GM20000 (cell line): Measurements from ENCODE around the gene SEL1L3.

Experiments used
- DNase-seq: peaks from one replicate; pipeline ENCODE4 v3.0.0; 2012; ENCODE audit warnings: low spot score
- TF ChIP-seq, protein P1 (sequence below): IDR thresholded peaks from 2 replicates; pipeline ENCODE4 v1.5.1; 2012; ENCODE audit warnings: mild to moderate bottlenecking, control low read depth; ENCODE audit errors: extremely low read depth, missing control alignments

SEL1L3 gene

DNA sequence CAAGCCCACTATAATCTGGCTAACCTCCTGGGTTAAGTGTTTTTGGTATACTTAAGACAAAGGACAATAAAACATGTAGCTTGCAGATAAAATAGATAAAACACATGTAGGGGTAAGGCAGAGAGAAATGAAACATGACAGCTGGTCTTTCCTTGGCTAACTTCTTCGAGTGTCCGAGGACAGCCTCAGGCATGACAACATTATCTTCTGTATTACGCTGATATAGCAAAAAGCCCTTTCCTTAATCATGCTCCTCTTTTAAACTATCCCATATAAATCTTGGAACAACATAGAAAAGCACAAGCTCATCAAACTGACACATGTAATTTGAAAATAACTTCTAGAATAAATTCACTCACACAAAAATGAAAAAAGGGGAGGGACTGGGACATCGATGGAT is 91.1 kb downstream of the SEL1L3 start:
- TF ChIP-seq, protein P1, sequence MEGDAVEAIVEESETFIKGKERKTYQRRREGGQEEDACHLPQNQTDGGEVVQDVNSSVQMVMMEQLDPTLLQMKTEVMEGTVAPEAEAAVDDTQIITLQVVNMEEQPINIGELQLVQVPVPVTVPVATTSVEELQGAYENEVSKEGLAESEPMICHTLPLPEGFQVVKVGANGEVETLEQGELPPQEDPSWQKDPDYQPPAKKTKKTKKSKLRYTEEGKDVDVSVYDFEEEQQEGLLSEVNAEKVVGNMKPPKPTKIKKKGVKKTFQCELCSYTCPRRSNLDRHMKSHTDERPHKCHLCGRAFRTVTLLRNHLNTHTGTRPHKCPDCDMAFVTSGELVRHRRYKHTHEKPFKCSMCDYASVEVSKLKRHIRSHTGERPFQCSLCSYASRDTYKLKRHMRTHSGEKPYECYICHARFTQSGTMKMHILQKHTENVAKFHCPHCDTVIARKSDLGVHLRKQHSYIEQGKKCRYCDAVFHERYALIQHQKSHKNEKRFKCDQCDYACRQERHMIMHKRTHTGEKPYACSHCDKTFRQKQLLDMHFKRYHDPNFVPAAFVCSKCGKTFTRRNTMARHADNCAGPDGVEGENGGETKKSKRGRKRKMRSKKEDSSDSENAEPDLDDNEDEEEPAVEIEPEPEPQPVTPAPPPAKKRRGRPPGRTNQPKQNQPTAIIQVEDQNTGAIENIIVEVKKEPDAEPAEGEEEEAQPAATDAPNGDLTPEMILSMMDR = no peak
- no peak for DNase-seq

- TF ChIP-seq, protein P1 = no peak
- DNase-seq = no peak
These were observed 91.9 kb downstream of the SEL1L3 start for GRCh38 chr4:25770847-25771246.

- TF ChIP-seq, protein P1 = no peak
- no peak for DNase-seq
These were observed 93.5 kb downstream of the SEL1L3 start for GRCh38 chr4:25769251-25769650.

GRCh38 chr4:25767877-25768725 is 94.7 kb downstream of the SEL1L3 start:
- DNase-seq = no peak
- TF ChIP-seq, protein P1 = peak; percentile 28

DNA sequence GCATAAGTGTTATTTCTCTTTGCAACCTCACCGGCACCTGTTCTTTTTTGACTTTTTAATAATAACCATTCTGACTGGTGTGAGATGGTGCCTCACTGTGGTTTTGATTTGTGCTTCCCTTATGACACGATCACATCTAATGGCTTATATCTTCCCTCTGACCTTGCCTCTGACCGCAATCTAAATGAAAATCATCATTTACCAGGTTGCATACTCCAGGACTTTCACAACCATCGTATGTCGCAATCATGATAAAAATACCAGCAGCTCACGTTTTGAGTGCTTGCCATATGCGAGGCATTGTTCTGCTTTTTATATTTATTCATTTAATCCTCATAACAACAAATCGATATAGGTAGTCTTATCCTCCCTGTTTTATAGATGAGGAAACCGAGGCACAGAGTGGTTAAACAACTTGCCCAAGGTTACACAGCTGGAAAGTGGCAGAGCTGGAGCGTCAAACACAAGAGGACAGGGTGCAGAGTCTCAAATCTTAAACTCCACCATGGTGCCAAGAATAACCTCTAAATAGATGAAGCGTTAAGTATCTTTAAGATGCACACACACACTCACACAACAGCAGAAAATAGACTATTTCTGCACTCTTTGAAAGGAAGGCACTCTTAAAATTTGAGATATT is 102.2 kb downstream of the SEL1L3 start:
- TF ChIP-seq, protein P1 = no peak
- DNase-seq = no peak

GRCh38 chr4:25760048-25760447 is 102.7 kb downstream of the SEL1L3 start:
- DNase-seq = no peak
- TF ChIP-seq, protein P1 = no peak

- DNase-seq = no peak
- TF ChIP-seq, protein P1 = no peak
These were observed 103.7 kb downstream of the SEL1L3 start for GRCh38 chr4:25759101-25759500.
